Peyer's patch (tissue), 4 donors: ENCODE measurements around the gene MYRFL. TPM values are rescaled to one million over a fixed set of nuclear protein-coding genes. Genes with fewer than 3 reads are reported as not detected.

Source experiments
- DNase-seq, 3 donors: peaks; one replicate each; pipeline ENCODE4 v3.0.0-alpha.2; 2017 to 2019
- H3K27ac ChIP-seq, 4 donors: fragments of 200-600 bp; sonication (generic); one replicate each; pipeline ENCODE4 v1.5.1; 2016 to 2019
- H3K27me3 ChIP-seq, 2 donors: fragments of 200-600 bp; sonication (generic); one replicate each; pipeline ENCODE4 v1.5.1; 2019
- H3K36me3 ChIP-seq, 3 donors: fragments of 200-600 bp; sonication (generic); one replicate each; pipeline ENCODE4 v1.5.1; 2016 to 2019
- H3K4me1 ChIP-seq, 4 donors: fragments of 200-600 bp; sonication (generic); one replicate each; pipeline ENCODE4 v1.5.1; 2016 to 2019
- H3K4me3 ChIP-seq, 4 donors: fragments of 200-600 bp; sonication (generic); 1 replicate in 3 of 4; 2 replicates in 1 of 4; pipeline ENCODE4 v1.5.1; 2016 to 2019; ENCODE audit warnings: mild to moderate bottlenecking in 1 of 4
- H3K9me3 ChIP-seq, 4 donors: fragments of 200-600 bp; sonication (generic); one replicate each; pipeline ENCODE4 v1.5.1; 2016 to 2019; ENCODE audit warnings: mild to moderate bottlenecking in 1 of 4
- POLR2A ChIP-seq, 2 donors: fragments of 450-650 bp; IDR thresholded peaks; one replicate each; pipeline ENCODE4 v1.5.1; 2017; ENCODE audit warnings: antibody characterized with exemption in 2 of 2, mild to moderate bottlenecking in 2 of 2, moderate library complexity in 2 of 2
- total RNA-seq, 4 donors: library from RNA; depleted of rRNA; stranded (reverse); fragments of >200 nt; gene quantifications; one replicate each; pipeline ENCODE4 v1.1.0, GENCODE V29; 2016
- TF ChIP-seq, protein P1 (sequence below), 6 experiments: fragments of 450-650 bp in 4 of 6; fragments of 200-600 bp in 2 of 6; sonication (generic) in 1 of 6; IDR thresholded peaks; one replicate each; pipeline ENCODE4 v1.5.1; 2017 to 2019; ENCODE audit warnings: antibody characterized with exemption in 6 of 6, mild to moderate bottlenecking in 3 of 6, moderate library complexity in 1 of 6

MYRFL gene
- total RNA-seq, 4 donors from 2014 or later, result 12.4 to 60.1 (median 54.5) TPM

- Histone ChIP-seq H3K4me1 (no peaks in the 10 kb centered on the region), H3K4me3 (no peak overlapping the region), H3K27me3 (no peaks in the 10 kb centered on the region), H3K9me3 (no peaks in the 10 kb centered on the region), H3K36me3 (peaks cover 0 to 12% (median 0%) of the 10 kb centered on the region in 3 donors), H3K27ac (no peak overlapping the region)
- TF ChIP-seq, protein P1, sequence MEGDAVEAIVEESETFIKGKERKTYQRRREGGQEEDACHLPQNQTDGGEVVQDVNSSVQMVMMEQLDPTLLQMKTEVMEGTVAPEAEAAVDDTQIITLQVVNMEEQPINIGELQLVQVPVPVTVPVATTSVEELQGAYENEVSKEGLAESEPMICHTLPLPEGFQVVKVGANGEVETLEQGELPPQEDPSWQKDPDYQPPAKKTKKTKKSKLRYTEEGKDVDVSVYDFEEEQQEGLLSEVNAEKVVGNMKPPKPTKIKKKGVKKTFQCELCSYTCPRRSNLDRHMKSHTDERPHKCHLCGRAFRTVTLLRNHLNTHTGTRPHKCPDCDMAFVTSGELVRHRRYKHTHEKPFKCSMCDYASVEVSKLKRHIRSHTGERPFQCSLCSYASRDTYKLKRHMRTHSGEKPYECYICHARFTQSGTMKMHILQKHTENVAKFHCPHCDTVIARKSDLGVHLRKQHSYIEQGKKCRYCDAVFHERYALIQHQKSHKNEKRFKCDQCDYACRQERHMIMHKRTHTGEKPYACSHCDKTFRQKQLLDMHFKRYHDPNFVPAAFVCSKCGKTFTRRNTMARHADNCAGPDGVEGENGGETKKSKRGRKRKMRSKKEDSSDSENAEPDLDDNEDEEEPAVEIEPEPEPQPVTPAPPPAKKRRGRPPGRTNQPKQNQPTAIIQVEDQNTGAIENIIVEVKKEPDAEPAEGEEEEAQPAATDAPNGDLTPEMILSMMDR (IDR thresholded peaks at IDR 0.05), result no peak
- no peak for TF ChIP-seq POLR2A (IDR thresholded peaks at IDR 0.05)
- no peak for DNase-seq
Measured at GRCh38 chr12:69936214-69936731, 111.2 kb downstream of the MYRFL start.

- DNase-seq, result no peak
- no peak for TF ChIP-seq POLR2A (IDR thresholded peaks at IDR 0.05)
- TF ChIP-seq, protein P1 (IDR thresholded peaks at IDR 0.05), result no peak
- Histone ChIP-seq H3K27me3 (no peaks in the 10 kb centered on the region), H3K4me3 (no peak overlapping the region), H3K36me3 (peaks cover 0 to 12% (median 0%) of the 10 kb centered on the region in 3 donors), H3K9me3 (no peaks in the 10 kb centered on the region), H3K4me1 (no peaks in the 10 kb centered on the region), H3K27ac (no peak overlapping the region)
Measured at GRCh38 chr12:69936766-69937165, 111.7 kb downstream of the MYRFL start.

DNA sequence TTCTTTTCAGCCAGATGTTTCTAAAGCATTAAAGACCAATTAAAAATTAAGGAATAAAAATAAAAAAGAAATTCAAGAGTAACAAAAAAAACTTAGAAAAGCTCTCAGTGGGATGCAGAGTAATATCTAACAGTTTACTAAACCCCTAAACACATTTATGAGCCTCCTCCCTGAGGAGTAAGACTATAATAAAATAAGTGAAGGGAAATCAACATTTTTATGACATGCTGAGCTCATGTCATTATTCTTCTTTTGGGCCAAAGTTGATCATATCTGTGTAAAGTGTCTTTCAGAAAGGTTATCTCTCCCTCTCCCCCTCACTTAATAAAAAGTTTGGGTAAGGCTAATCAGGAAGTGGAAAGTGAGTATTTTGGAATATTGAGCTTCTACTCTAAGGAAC lies 122.1 kb downstream of the MYRFL start:
- Histone ChIP-seq H3K27ac (no peak overlapping the region), H3K9me3 (no peaks in the 10 kb centered on the region), H3K36me3 (no peaks in the 10 kb centered on the region), H3K4me3 (no peak overlapping the region), H3K27me3 (no peaks in the 10 kb centered on the region), H3K4me1 (no peaks in the 10 kb centered on the region)
- TF ChIP-seq POLR2A (IDR thresholded peaks at IDR 0.05), result no peak
- TF ChIP-seq, protein P1 (IDR thresholded peaks at IDR 0.05), result no peak
- DNase-seq, result no peak

GRCh38 chr12:69947897-69948296 lies 122.9 kb downstream of the MYRFL start:
- H3K9me3 ChIP-seq, result no peaks in the 10 kb centered on the region
- TF ChIP-seq, protein P1 (IDR thresholded peaks at IDR 0.05), result no peak
- no peak for TF ChIP-seq POLR2A (IDR thresholded peaks at IDR 0.05)
- no peak overlapping the region for H3K4me3 ChIP-seq
- no peaks in the 10 kb centered on the region for H3K4me1 ChIP-seq
- H3K27me3 ChIP-seq, result no peaks in the 10 kb centered on the region
- H3K27ac ChIP-seq, result no peak overlapping the region
- no peak for DNase-seq
- H3K36me3 ChIP-seq, result no peaks in the 10 kb centered on the region

DNA sequence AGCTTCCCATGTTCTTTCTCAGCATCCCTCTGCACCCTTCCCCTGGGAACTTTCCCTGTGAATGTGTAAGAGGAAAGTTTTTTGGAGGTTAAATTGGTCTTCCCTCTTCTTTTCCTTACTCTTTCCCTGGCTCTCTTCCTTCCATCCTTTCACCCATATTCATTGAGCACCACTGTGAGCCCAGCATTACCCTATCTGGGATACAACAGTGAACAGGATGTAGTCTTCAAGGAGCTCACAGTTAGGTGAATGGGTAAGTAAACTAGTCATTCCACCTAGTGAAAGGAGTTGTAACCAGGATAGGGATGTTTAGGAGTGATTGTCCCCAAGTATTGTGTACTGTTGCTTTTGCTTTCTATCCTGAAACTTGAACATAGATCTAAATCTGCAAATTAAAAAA lies 123.8 kb downstream of the MYRFL start:
- Histone ChIP-seq H3K36me3 (no peaks in the 10 kb centered on the region), H3K9me3 (no peaks in the 10 kb centered on the region), H3K27me3 (no peaks in the 10 kb centered on the region), H3K27ac (no peak overlapping the region), H3K4me3 (no peak overlapping the region), H3K4me1 (no peaks in the 10 kb centered on the region)
- TF ChIP-seq POLR2A (IDR thresholded peaks at IDR 0.05), result no peak
- TF ChIP-seq, protein P1 (IDR thresholded peaks at IDR 0.05), result no peak
- no peak for DNase-seq
